Colonic mucosa (tissue), 4 donors: ENCODE data around the gene CES2. TPM values are rescaled to one million over a fixed set of nuclear protein-coding genes. Genes with fewer than 3 reads are reported as not detected.
"Not testable (repeated sequence)": the region's sequence is repeated elsewhere in the genome, so short reads cannot be mapped to it uniquely, and the experiment has no call there.

ENCODE experiments used
- DNase-seq: peaks from one replicate; pipeline ENCODE4 v3.0.0-alpha.2; 2020
- H3K27ac ChIP-seq: fragments of 200-600 bp; one replicate; pipeline ENCODE4 v1.8.0; 2021
- H3K27me3 ChIP-seq: fragments of 200-600 bp; one replicate; pipeline ENCODE4 v1.8.0; 2021
- H3K36me3 ChIP-seq: fragments of 200-600 bp; one replicate; pipeline ENCODE4 v1.8.0; 2021
- H3K4me1 ChIP-seq: fragments of 200-600 bp; one replicate; pipeline ENCODE4 v1.8.0; 2021; ENCODE audit warnings: mild to moderate bottlenecking
- H3K4me3 ChIP-seq: fragments of 200-600 bp; one replicate; pipeline ENCODE4 v1.8.0; 2021
- H3K9ac ChIP-seq, 2 donors: one replicate each; pipeline ENCODE4 v1.7.0; 2013; ENCODE audit warnings: control low read depth in 2 of 2, low read depth in 2 of 2, low read length in 2 of 2
- H3K9me3 ChIP-seq: fragments of 200-600 bp; one replicate; pipeline ENCODE4 v1.8.0; 2021
- CTCF ChIP-seq: fragments of 200-600 bp; IDR thresholded peaks from one replicate; pipeline ENCODE4 v1.8.0; 2022; ENCODE audit warnings: antibody characterized with exemption, mild to moderate bottlenecking
- intact Hi-C: fragments of 100-400 bp; cut with DNase I; formaldehyde crosslinking; loops from one replicate; pipeline ENCODE4 v1.14.1; 2022
- total RNA-seq, 2 donors: library from RNA; stranded (reverse); fragmentation: NEBNext Ultra II Directional in 1 of 2; extraction: Animal tissue kit (Norgen Biotek cat#: 25700) in 1 of 2; gene quantifications; one replicate each; pipeline ENCODE4 v1.2.1, GENCODE V29; 2021
- donor health status: healthy.
- donor health status: DM: no; HTN: no; CAD: no.
- donor health status: DM: no; HTN: no; CAD: no.

Gene CES2
- total RNA-seq, 2 donors from 2014 or later = 407 to 525 TPM

DNA sequence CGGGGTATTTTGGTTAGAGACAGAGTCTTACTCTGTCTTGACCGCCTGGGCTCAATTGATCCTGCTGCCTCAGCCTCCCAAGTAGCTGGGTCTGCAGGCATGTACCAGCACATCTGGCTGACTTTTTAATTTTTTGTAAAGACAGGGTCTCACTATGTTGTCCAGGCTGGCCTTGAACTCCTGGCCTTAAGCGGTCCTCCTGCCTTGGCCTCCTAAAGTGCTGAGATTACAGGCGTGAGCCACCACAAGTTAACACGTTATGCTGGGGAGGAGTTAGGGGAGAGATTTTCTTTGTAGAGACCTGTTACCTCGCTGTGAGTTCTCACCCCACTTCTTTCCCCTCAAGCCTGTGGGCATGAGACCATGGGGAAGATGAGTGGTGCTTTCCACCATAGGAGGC, 51.2 kb downstream of the CES2 start:
- DNase-seq = no peak
- H3K9ac ChIP-seq = no peak overlapping the region
- TF ChIP-seq CTCF = no peak
- no peaks in the 10 kb centered on the region for H3K9me3 ChIP-seq
- H3K36me3 ChIP-seq = no peaks in the 10 kb centered on the region
- no peak overlapping the region for H3K27ac ChIP-seq
- no peak overlapping the region for H3K4me3 ChIP-seq
- intact Hi-C loops = no loop called here
- H3K4me1 ChIP-seq = no peaks in the 10 kb centered on the region
- H3K27me3 ChIP-seq = no peaks in the 10 kb centered on the region

DNA sequence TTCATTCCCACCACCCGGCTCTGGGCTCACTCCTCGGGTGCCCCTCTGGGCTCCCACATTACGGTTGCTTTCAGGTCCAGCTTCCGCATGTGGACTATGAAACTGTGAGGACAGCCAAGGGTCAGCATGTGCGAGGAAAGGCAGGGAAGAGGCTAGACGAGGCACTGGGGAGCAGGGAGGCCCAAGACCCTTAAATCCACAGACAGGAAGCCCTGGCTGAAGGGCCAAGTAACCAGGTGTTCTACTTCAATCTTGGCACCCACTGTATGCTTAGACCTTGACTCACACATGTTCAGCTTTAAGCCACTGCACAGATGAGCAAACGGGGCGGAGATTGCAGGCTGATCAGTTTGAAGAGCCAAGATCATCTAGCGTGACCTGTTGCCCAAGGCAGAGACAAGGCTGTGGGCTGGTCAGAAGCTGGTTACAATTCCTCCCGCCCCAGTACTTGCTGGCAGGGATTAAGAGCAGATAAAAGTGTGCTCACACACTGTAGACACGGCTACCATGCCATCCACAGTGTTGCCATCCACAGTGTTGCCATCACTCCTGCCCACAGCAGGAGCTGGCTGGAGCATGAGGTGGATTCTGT, 53.0 kb downstream of the CES2 start, which contains the start of gene CES4A:
Gene CES4A (plus strand): TSS at position 393 of the 592 bp plus-strand sequence. CDS start 184 bp downstream, at position 577.
- H3K27me3 ChIP-seq = no peaks in the 10 kb centered on the region
- no peak for DNase-seq
- no peaks in the 10 kb centered on the region for H3K36me3 ChIP-seq
- intact Hi-C loops = no loop called here
- H3K4me3 ChIP-seq = no peak within 1 kb of the TSS
- no peak within 1 kb of the TSS for H3K27ac ChIP-seq
- no peaks in the 10 kb centered on the region for H3K4me1 ChIP-seq
- H3K9me3 ChIP-seq = no peaks in the 10 kb centered on the region
- no peak for TF ChIP-seq CTCF
- H3K9ac ChIP-seq = no peak within 1 kb of the TSS

GRCh38 chr16:66991545-66992077, 56.3 kb downstream of the CES2 start:
- intact Hi-C loops = no loop called here
- H3K27ac ChIP-seq = no peak overlapping the region
- H3K4me3 ChIP-seq = no peak overlapping the region
- H3K36me3 ChIP-seq = no peaks in the 10 kb centered on the region
- no peak overlapping the region for H3K9ac ChIP-seq
- H3K9me3 ChIP-seq = no peaks in the 10 kb centered on the region
- H3K27me3 ChIP-seq = no peaks in the 10 kb centered on the region
- H3K4me1 ChIP-seq = no peaks in the 10 kb centered on the region
- TF ChIP-seq CTCF = no peak
- DNase-seq = no peak

DNA sequence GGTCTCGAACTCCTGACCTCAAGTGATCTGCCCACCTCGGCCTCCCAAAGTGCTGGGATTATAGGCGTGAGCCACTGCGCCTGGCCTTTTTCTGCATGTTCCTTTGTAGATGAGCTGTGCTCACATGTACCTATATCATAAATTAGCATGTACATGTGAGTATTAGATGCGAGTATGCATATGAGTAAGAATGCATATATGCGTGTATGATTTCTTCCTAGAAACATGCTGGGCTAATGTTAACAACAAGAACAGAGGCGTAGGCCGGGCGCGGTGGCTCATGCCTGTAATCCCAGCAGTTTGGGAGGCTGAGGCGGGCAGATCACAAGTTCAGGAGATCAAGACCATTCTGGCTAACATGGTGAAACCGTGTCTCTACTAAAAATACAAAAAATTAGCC, 58.2 kb downstream of the CES2 start:
- intact Hi-C loops, DNase-seq, H3K9me3 ChIP-seq, H3K27me3 ChIP-seq, H3K36me3 ChIP-seq, H3K9ac ChIP-seq, H3K27ac ChIP-seq, H3K4me3 ChIP-seq, H3K4me1 ChIP-seq: not testable (repeated sequence)

Other genes starting within 250 kb of the CES2 start
- gene CMTM4, start 238.8 kb upstream of the CES2 start, total RNA-seq = 100 to 1,000 TPM; 150 to 212 TPM
- 100 to 1,000 TPM; 138 to 162 TPM for gene DYNC1LI2, start 183.9 kb upstream of the CES2 start, total RNA-seq
- under 1 TPM in 1 of 2 donors, not detected in 1; 0.22 TPM for gene TERB1, start 133.9 kb upstream of the CES2 start, total RNA-seq
- gene NAE1, start 104.5 kb upstream of the CES2 start, total RNA-seq = 10 to 100 TPM; 42.2 to 62.0 TPM
- gene CA7, start 91.1 kb upstream of the CES2 start, total RNA-seq = 100 to 1,000 TPM in 1 of 2 donors, 10 to 100 TPM in 1; 46.2 to 120 TPM
- 10 to 100 TPM; 16.0 to 25.9 TPM for gene PDP2, start 55.0 kb upstream of the CES2 start, total RNA-seq
- gene CDH16, start 16.6 kb upstream of the CES2 start, total RNA-seq = 1 to 10 TPM in 1 of 2 donors, under 1 TPM in 1; 0.72 to 1.8 TPM
- 1 to 10 TPM; 1.4 to 4.0 TPM for gene RRAD, start 10.0 kb upstream of the CES2 start, total RNA-seq
- 100 to 1,000 TPM; 105 to 146 TPM for gene CIAO2B, start 1.1 kb upstream of the CES2 start, total RNA-seq
- 100 to 1,000 TPM; 136 to 169 TPM for gene CES3, start 25.8 kb downstream of the CES2 start, total RNA-seq
- 1 to 10 TPM; 5.9 to 7.8 TPM for gene CES4A, start 53.1 kb downstream of the CES2 start, total RNA-seq
- gene CBFB, start 93.6 kb downstream of the CES2 start, total RNA-seq = 10 to 100 TPM; 41.5 TPM
- gene PHAF1, start 174.4 kb downstream of the CES2 start, total RNA-seq = 10 to 100 TPM in 1 of 2 donors, 1 to 10 TPM in 1; 10.0 to 14.0 TPM
- gene B3GNT9, start 215.5 kb downstream of the CES2 start, total RNA-seq = 1 to 10 TPM; 4.4 to 4.9 TPM
- 10 to 100 TPM; 27.5 to 37.1 TPM for gene TRADD, start 224.4 kb downstream of the CES2 start, total RNA-seq
- 10 to 100 TPM; 12.0 to 27.1 TPM for gene FBXL8, start 224.4 kb downstream of the CES2 start, total RNA-seq
- gene HSF4, start 229.2 kb downstream of the CES2 start, total RNA-seq = 10 to 100 TPM; 23.6 TPM
- 10 to 100 TPM; 26.2 to 31.0 TPM for gene NOL3, start 235.0 kb downstream of the CES2 start, total RNA-seq
- gene MATCAP1, start 248.4 kb downstream of the CES2 start, total RNA-seq = 10 to 100 TPM; 24.0 to 43.0 TPM